Measurements from ENCODE around the gene KSR2.

Gene KSR2

DNA sequence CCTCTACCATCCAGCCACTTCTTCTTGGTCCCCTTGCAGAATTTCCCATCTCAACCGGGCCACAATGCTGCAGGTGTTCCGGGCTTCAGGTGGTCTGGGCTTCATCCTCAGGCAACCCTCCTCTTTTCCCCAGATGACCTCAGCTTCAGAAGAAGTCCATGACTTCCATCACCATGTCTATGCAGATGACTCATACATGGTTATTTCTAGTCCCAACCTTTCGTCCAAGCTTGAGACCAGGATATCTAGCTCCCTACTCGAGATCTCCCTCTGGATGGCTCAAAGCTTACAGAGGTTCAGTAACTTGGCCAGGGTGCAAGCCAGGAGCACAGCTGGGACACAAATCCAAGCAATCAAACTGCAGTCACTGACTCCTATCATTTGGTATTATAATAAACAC, 452.8 kb downstream of the KSR2 start:
- DNase-seq, result no peak

GRCh38 chr12:117514016-117514415, 454.8 kb downstream of the KSR2 start:
- DNase-seq, result no peak

- DNase-seq, result no peak
These were observed 455.4 kb downstream of the KSR2 start for GRCh38 chr12:117513353-117513752.

DNA sequence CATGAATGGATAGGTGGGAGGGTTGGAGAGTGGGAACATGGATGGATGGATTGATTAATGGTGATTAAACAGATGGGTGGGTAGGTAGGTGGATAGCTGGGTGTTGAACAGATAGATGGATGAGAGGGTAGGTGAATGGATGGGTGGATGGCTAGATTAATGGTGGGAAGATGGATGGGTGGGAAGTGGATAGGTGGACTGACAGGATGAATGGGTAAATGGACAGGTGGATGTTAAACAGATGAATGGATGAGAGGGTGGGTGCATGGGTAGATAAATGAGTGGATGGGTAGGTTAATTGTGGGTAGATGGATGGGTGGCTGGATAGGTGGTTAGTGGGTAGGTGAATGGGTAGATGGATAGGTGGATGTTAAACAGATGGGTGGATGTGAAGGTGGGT, 460.3 kb downstream of the KSR2 start:
- no peak for DNase-seq

- DNase-seq, result no peak
These were observed 461.2 kb downstream of the KSR2 start for GRCh38 chr12:117507548-117507947.

GRCh38 chr12:117506333-117506732, 462.5 kb downstream of the KSR2 start:
- no peak for DNase-seq

DNA sequence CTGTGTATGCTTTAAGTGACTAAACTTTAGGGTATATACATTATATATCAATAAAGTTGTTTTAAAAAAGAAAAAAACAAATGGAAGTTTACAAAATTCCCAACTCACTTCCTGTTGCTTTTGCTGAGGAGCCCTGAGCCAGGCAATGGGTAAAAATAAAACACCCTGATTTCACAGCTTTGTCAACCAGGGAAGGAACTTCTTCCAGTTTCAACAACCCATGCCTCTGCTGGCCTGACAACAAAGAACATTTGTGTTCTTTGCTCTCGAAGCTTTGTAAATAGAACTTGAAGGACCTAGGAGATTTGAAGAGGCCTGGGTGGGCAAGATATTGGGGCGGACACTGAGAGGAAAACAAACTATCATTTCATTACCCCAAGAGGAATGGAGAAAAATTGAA, 466.2 kb downstream of the KSR2 start:
- DNase-seq, result no peak

- DNase-seq, result no peak
These were observed 466.6 kb downstream of the KSR2 start for GRCh38 chr12:117502233-117502632.

DNA sequence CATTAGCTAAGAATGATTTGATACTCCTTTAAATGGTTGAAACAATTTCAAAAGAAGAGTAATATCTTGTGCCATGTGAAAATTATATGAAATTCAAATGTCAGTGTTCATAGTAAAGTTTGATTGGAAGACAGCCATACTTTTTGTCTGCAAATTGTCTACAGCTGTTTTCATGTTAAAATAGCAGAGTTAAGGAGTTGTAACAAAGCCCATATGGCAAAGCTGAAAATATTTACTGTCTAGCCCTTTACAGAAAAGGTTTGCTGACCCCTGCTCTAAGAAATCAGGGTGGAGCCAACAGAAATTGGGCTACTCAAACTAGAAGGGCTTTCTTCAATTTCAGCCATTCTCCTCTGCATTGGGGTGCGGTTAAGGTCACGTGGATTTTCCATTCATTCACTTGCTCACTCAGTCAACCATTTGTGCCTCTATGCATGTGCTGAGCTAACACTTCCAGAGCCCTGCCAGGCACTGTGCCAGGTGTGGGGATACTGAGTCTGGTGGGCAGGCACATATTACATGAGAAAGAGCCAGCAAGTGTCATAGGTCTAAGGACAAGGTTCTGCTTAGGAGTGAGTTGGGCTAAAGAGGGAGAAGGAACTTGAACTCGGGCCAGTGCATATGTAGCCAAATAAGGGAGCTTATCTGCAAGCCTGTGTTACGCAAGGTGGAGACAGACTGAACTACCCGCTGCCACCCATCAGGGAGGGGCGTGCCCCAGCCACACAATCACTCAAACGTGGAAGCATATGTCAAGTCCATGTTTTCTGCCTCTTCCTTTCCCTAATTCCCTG, 467.5 kb downstream of the KSR2 start:
- no peak for DNase-seq

- DNase-seq, result no peak
These were observed 468.9 kb downstream of the KSR2 start for GRCh38 chr12:117499759-117500485.

DNA sequence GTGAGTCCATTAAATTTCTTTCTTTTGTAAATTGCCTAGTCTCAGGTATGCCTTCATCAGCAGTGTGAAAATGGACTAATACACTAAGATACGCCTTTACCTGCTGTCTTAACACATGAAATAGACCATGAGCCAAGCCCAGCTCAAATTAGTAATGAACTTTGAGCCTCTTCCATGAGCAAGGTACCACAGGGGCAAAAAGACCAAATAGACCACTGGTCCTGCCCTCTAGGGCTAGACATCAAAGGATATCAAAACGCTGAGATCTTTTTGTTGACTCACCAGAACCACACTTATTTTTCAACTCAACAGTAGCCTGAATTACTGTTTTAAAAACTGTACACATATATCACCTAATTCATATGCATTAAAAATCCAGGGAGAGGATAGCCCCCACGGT, 469.9 kb downstream of the KSR2 start:
- DNase-seq, result no peak

GRCh38 chr12:117498256-117498655, 470.5 kb downstream of the KSR2 start:
- DNase-seq, result no peak

GRCh38 chr12:117497407-117497806, 471.4 kb downstream of the KSR2 start:
- DNase-seq, result no peak

DNA sequence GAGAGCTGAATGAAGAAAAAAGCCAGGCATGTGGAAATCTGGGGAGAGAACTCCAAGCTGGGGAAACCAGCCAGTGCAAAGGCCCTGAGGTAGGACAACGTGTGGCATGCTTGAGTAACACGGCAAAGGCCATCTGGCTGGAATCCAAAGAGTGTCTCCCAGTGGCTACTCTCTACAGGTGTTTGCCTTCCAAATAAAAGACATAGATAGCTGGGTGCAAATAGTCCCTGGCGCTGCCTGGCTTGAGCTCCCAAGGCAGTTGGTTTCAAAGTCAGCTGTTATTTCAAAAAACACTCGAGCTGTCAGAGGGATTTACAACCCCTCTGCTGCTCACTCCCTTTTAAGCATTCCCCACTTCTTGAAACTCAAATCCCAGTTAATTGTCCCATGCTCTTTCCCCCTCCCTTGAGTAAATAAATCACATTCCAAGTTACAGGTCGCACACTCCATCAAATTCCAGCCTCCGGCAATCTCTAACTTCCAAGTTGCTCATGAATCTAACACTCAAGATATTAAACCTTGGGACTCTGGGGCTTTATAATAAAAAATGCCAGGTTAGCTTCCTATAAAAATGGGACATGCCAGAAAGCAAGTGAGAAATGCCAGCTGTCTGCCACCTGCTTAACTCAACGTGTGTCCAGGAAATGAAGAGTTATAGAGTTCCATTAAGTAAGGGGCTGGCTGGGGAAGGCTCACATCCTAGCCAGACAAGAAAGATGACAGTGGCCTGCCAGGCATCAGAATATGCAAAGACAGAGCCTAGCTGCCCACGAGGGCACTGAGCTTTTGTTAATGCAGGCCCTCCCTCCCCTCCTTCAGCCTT, 473.7 kb downstream of the KSR2 start:
- no peak for DNase-seq

DNA sequence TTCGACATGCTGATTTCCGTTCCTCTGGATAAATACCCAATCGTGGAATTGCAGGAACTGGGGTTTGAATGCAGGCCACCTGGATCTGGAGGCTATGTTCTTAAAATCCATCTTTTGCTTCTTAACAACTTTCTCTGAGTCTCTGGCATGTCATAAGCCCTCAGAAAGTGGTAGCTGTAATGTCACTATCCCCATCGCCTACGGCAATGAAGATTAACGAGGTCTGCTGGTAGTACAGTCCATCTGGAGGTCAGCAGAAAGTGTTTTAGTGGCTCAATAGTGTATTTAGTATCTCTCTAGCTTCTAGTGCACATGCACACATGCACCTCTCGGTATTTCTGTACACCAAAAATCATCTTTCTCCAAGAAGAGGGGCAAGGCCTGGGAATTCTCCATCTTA, 477.1 kb downstream of the KSR2 start:
- no peak for DNase-seq

DNA sequence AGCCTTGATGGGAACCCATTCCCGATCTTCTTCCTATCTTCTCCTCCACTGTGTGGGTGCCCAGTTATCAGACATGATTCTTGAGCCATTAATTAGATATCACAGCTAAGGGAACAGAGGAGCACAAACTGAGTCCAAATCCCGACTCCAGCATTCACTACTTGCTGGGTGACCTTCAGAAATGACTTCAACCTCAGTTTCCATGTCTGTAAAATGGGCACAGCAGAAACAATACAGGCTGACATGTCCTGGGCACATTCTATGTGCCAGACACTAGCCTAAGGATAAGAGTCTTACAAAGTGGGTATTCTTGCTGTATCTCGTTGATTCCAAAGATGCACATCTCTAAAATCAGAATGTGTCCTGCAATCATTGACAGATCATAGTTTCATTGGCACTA, 478.7 kb downstream of the KSR2 start:
- DNase-seq, result no peak

GRCh38 chr12:117489671-117490070, 479.1 kb downstream of the KSR2 start:
- no peak for DNase-seq

- no peak for DNase-seq
These were observed 481.7 kb downstream of the KSR2 start for GRCh38 chr12:117486840-117487659.

- DNase-seq, result no peak
These were observed 482.6 kb downstream of the KSR2 start for GRCh38 chr12:117485984-117486839.

GRCh38 chr12:117484901-117485300, 483.9 kb downstream of the KSR2 start:
- DNase-seq, result no peak

DNA sequence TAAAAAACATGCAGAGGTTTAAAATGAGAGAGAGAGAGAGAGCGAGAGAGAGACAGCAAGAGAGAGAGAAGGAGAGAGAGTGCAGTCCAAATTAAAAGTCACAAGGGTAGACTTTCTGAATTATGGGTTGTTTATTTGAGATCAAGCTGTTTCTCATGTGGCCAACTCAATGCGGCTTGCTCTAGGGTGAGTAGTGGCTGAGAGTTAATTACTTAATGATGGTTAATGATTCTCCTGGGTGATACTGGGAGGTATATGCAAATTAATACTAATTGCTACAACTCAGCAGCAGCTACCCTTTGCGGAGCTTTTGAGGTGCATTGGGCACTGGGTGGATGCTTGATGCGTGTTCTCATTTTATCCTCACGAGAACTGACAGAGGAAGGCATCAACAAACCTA, 485.3 kb downstream of the KSR2 start:
- DNase-seq, result no peak

- DNase-seq, result no peak
These were observed 487.3 kb downstream of the KSR2 start for GRCh38 chr12:117481470-117481869.
